MCF 10A (cell line): ENCODE data around the gene RNF31. TPM values are rescaled to one million over a fixed set of nuclear protein-coding genes. Genes with fewer than 3 reads are reported as not detected.

Source experiments
- BruUV-seq: library from RNA; stranded (reverse); fragments of 400-500 nt; replicated peaks from 2 replicates; lab custom pipeline; 2021; lab: Mats Ljungman, UMichigan
- CTCF ChIA-PET: fragments of 300-600 bp; sonication (Branson Sonifier 250); formaldehyde crosslinking; extraction: SDS; loops from one replicate; lab custom pipeline; 2021; ENCODE audit warnings: antibody characterized with exemption, inconsistent platforms; lab: Yijun Ruan, JAX
- POLR2A ChIA-PET: fragments of 300-600, 350-650 bp; sonication (Branson Sonifier 250); formaldehyde crosslinking; extraction: SDS; loops from one replicate; lab custom pipeline; 2020; ENCODE audit warnings: antibody characterized with exemption, inconsistent platforms; lab: Yijun Ruan, JAX
- DNase-seq: peaks from one replicate; pipeline ENCODE4 v3.0.0-alpha.2; 2018; ENCODE audit not compliant: unreplicated experiment
- H3K27ac Mint-ChIP-seq: one replicate; pipeline ENCODE4 v1.8.0; 2022; ENCODE audit warnings: mild to moderate bottlenecking, low read depth, mixed read lengths; ENCODE audit not compliant: unreplicated experiment
- H3K27me3 Mint-ChIP-seq: one replicate; pipeline ENCODE4 v1.8.0; 2022; ENCODE audit warnings: mixed read lengths; ENCODE audit not compliant: insufficient read depth, unreplicated experiment
- H3K36me3 Mint-ChIP-seq: one replicate; pipeline ENCODE4 v1.8.0; 2022; ENCODE audit warnings: mild to moderate bottlenecking, moderate library complexity, mixed read lengths; ENCODE audit not compliant: insufficient read depth, unreplicated experiment
- H3K4me1 Mint-ChIP-seq: one replicate; pipeline ENCODE4 v1.8.0; 2022; ENCODE audit warnings: mixed read lengths; ENCODE audit not compliant: insufficient read depth, unreplicated experiment
- H3K4me3 Mint-ChIP-seq: one replicate; pipeline ENCODE4 v1.8.0; 2022; ENCODE audit warnings: mild to moderate bottlenecking, moderate library complexity, mixed read lengths; ENCODE audit not compliant: unreplicated experiment
- H3K9me3 Mint-ChIP-seq: one replicate; pipeline ENCODE4 v1.8.0; 2022; ENCODE audit warnings: mixed read lengths; ENCODE audit not compliant: unreplicated experiment
- intact Hi-C: fragments of 100-400 bp; cut with micrococcal nuclease; formaldehyde crosslinking; loops from 2 replicates; pipeline ENCODE4 v1.14.1; 2022
- total RNA-seq: library from RNA; stranded (reverse); gene quantifications from 2 replicates; pipeline ENCODE4 v1.2.3, GENCODE V29; 2022
- TF ChIP-seq, protein P1 (sequence below): fragments of 200-600 bp; IDR thresholded peaks from one replicate; pipeline ENCODE4 v1.8.0; 2022; ENCODE audit warnings: antibody characterized with exemption, mild to moderate bottlenecking; ENCODE audit not compliant: unreplicated experiment

The RNF31 gene
- total RNA-seq, 1 experiment from 2014 or later = 67.4 TPM

DNA sequence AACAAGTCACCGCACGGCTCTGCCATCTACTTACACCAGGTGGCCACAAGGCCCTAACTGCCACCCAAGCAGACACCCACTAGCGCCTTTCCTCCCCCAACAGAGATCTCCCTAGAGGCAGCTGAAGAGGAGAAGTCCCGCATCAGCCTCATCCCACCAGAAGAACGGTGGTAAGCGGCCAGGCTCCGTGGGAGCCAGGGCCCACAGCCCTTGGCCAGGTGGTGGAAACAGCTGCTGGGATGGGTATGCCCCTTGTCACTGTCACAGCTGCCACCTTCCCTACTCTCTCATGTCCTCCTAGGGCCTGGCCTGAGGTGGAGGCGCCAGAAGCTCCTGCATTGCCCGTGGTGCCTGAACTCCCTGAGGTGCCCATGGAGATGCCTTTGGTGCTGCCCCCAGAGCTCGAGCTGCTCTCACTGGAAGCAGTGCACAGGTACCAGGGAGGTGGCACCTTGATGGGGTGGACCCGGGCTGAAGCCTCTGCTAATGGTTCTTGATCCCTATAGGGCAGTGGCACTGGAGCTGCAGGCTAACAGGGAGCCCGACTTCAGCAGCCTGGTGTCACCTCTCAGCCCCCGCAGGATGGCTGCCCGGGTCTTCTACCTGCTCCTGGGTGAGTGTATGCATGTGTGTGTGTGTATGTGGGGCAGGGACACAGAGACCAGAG, 32.1 kb downstream of the RNF31 start:
- TF ChIP-seq, protein P1, sequence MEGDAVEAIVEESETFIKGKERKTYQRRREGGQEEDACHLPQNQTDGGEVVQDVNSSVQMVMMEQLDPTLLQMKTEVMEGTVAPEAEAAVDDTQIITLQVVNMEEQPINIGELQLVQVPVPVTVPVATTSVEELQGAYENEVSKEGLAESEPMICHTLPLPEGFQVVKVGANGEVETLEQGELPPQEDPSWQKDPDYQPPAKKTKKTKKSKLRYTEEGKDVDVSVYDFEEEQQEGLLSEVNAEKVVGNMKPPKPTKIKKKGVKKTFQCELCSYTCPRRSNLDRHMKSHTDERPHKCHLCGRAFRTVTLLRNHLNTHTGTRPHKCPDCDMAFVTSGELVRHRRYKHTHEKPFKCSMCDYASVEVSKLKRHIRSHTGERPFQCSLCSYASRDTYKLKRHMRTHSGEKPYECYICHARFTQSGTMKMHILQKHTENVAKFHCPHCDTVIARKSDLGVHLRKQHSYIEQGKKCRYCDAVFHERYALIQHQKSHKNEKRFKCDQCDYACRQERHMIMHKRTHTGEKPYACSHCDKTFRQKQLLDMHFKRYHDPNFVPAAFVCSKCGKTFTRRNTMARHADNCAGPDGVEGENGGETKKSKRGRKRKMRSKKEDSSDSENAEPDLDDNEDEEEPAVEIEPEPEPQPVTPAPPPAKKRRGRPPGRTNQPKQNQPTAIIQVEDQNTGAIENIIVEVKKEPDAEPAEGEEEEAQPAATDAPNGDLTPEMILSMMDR = no peak
- H3K27ac Mint-ChIP-seq = no peak overlapping the region
- DNase-seq = no peak
- H3K36me3 Mint-ChIP-seq = peaks cover 50% of the 10 kb centered on the region
- no peaks in the 10 kb centered on the region for H3K9me3 Mint-ChIP-seq
- CTCF ChIA-PET = interaction anchor here (0.6 to 2.5 kb wide), 5 partner anchors 10 to 253 kb away, joined by 3 to 22 read pairs (median 3); partner anchors contain the start of gene IRF9
- intact Hi-C loops = no loop called here
- no peaks in the 10 kb centered on the region for H3K4me1 Mint-ChIP-seq
- no peak overlapping the region for H3K4me3 Mint-ChIP-seq
- no TSS peak for BruUV-seq
- POLR2A ChIA-PET = interaction anchor here (0.6 to 2.9 kb wide), 6 partner anchors 9 to 38 kb away, joined by 3 to 12 read pairs (median 3); partner anchors contain the start of genes EMC9, IPO4 and TM9SF1
- no peaks in the 10 kb centered on the region for H3K27me3 Mint-ChIP-seq

DNA sequence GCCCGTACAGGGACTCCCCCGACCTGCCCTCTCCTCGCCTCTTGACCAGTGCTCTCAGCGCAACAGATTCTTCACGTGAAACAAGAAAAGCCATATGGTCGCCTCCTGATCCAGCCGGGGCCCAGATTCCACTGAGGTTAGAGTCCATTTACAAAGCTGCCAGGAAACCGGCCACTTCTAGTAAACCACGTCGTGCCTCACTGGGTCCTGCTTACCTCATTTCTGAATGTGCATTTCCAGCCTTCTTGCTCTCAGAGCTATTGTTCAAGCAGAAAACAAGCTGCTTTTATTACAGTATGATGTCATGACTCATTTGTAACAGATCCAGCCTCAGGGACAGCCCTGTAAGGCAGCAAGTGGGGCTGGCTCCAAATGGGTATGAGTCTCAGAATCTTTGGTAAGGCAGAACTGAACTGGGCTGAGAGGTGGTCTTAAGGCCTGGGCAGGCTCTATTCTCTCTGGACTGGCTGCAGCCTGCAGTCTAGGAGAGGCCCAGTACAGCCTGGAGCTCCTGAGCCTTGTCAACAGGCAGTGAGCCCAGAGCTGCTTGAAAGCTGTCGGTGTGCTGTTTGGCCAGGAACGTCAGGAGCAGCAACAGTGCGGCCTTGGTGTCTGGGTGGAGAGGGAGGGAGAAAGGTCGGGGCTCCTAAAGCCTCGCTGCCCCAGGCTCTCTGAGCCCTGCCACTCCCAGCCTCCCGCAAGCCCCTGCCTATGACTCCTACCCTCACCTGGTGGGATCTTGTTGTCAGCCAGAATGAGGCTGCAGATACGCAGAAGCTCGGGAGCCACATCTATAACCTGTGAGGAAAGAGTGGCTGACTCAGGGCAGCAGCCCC, 32.9 kb downstream of the RNF31 start:
- POLR2A ChIA-PET = interaction anchor here (0.5 to 2.9 kb wide), 7 partner anchors 8 to 1199 kb away, joined by 3 to 12 read pairs (median 3); partner anchors contain the start of genes DCAF11, EMC9, IPO4 and NRL
- Mint-ChIP-seq H3K27ac (no peak overlapping the region), H3K27me3 (no peaks in the 10 kb centered on the region), H3K4me3 (no peak overlapping the region), H3K4me1 (no peaks in the 10 kb centered on the region), H3K9me3 (no peaks in the 10 kb centered on the region), H3K36me3 (peaks cover 57% of the 10 kb centered on the region)
- intact Hi-C loops = no loop called here
- TF ChIP-seq, protein P1 = no peak
- BruUV-seq = no TSS peak
- DNase-seq = no peak
- CTCF ChIA-PET = interaction anchor here (0.7 to 2.5 kb wide), 4 partner anchors 9 to 90 kb away, joined by 3 to 22 read pairs (median 4); partner anchors contain the start of gene IRF9

DNA sequence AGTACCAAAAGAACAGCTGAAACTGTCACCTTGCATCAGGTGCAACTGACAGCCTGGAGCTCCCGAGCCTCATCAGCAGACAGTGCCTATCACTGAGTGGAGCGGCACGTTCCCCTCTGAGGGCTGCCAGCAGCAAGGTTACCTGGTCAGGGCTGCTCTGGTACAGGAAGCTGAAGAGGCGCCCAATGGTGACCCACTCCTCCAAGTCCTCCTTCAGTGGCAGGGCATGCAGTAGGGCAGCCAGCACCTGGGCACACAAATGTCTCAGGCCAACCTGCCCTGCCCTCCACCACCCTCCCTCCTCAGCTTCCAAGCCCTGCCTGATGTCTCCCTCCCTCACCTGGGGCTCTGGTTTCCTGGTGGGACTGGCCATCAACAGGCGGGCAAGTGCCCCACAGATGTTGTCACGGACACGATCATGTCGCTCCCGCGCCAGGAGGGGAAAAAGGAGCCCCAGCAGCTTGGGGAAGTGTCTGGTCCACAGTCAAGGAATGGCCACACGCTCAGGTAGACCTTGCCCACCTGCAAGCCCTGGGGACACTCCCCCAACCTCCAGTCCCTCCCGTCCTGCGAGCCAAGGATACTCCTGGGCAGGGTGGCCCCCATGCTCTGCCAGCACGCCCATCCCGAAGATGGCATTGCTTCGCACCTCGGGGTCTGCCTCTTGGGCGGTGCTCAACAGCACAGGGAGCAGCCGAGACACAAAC, 34.2 kb downstream of the RNF31 start:
- Mint-ChIP-seq H3K36me3 (peaks cover 60% of the 10 kb centered on the region), H3K27me3 (no peaks in the 10 kb centered on the region), H3K4me3 (no peak overlapping the region), H3K9me3 (no peaks in the 10 kb centered on the region), H3K4me1 (no peaks in the 10 kb centered on the region), H3K27ac (no peak overlapping the region)
- POLR2A ChIA-PET = interaction anchor here (0.7 to 2.0 kb wide), 3 partner anchors 14 to 79 kb away, joined by 3 to 12 read pairs (median 4); partner anchors contain the start of genes DCAF11, NRL and TM9SF1
- no peak for DNase-seq
- intact Hi-C loops = no loop called here
- TF ChIP-seq, protein P1 = no peak
- BruUV-seq = no TSS peak
- CTCF ChIA-PET = interaction anchor here (0.6 to 2.5 kb wide), 4 partner anchors 12 to 152 kb away, joined by 3 to 22 read pairs (median 4); partner anchors contain the start of genes CIDEB and IRF9
